ENCODE measurements around the gene APC. TPM values are rescaled to one million over a fixed set of nuclear protein-coding genes. Genes with fewer than 3 reads are reported as not detected.

APC gene
- total and polyA plus RNA-seq, 2 of the 8 experiments (the other 6 are each of a cell fraction or from before 2014, with no cell fraction given), result 6.8 to 41.9 TPM

DNA sequence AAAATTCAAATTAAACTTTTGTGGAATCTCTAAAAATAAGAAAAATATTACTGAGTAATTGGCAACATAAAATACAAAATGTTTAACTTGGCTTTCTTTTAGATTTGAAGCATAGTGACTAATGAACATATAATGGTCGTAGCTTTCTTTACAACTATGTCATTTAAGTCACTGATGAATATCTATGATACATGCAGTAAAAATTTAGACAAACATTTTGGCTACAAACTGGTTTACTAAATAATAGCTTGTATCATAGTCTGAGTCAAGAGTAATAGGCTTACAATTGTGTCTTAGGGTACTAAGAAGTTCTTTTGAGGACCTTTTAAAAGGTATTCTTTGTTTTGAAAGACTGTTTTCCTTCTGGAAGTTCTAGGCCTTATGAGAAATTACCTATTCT is 2.0 kb upstream of the APC start:
- H2AK5ac ChIP-seq (ENCODE audit: low read depth, low read length), result no peak overlapping the region
- peaks cover 7% of the 10 kb centered on the region; the same call in 1 of the 2 replicates for H3K79me1 ChIP-seq (ENCODE audit: low read depth, low read length)
- H3K4me3 ChIP-seq (ENCODE audit: extremely low read depth in 1 of 4, insufficient read depth in 2 of 4, low read depth in 3 of 4, low read length in 4 of 4), result no peak overlapping the region
- H3K79me2 ChIP-seq (ENCODE audit: control insufficient read depth in 1 of 2, insufficient read depth in 2 of 2, low read length in 2 of 2), result peaks cover 0 to 59% of the 10 kb centered on the region in 2 experiments; a peak in 2 of 4 replicates
- H3K27me3 ChIP-seq (replicated peaks in 1 of 4; ENCODE audit: control insufficient read depth in 3 of 4, extremely low read depth in 1 of 4, insufficient read depth in 3 of 4, low read length in 3 of 4), result no peaks in the 10 kb centered on the region
- DNase-seq (ENCODE audit: low read depth in 1 of 2, low spot score in 2 of 2) (no peak), FAIRE-seq (no peak)
- H3K23ac ChIP-seq (ENCODE audit: insufficient read length), result no peak overlapping the region
- no peak overlapping the region for H2BK12ac ChIP-seq (ENCODE audit: low read depth, low read length)
- 56% methylated on average over 1 of the region's 1 CpG; no CpG with 5 or more reads in 1 of the 2 experiments for WGBS, 2 experiments (ENCODE audit: extremely low coverage in 1 of 2, insufficient coverage in 1 of 2, insufficient read length in 1 of 2, insufficient replicate concordance in 2 of 2, low coverage in 1 of 2, low lambda C conversion rate in 2 of 2, missing lambda C conversion rate in 1 of 2)
- no peak overlapping the region for H2BK5ac ChIP-seq (ENCODE audit: low read depth, low read length)
- H3K18ac ChIP-seq (ENCODE audit: extremely low read depth, low read length), result no peak overlapping the region
- no peak overlapping the region for H4K8ac ChIP-seq (ENCODE audit: extremely low read depth, insufficient read depth, low read length)
- no peak overlapping the region for H3K9ac ChIP-seq (replicated peaks in 1 of 4; ENCODE audit: extremely low read depth in 1 of 4, low read depth in 3 of 4, low read length in 3 of 4)
- H2BK120ac ChIP-seq (replicated peaks; ENCODE audit: low read depth, low read length), result no peak overlapping the region
- ChIA-PET CTCF (ENCODE audit: partially characterized antibody) (interaction anchor here (1.0 to 3.3 kb wide), 7 partner anchors 8 to 561 kb away, joined by 3 to 11 read pairs (median 3); no protein-coding TSS in a partner anchor), POLR2A (ENCODE audit: partially characterized antibody) (no interaction called here)
- H3K4me1 ChIP-seq (replicated peaks in 1 of 4; ENCODE audit: control insufficient read depth in 3 of 4, insufficient read depth in 4 of 4, low read length in 3 of 4), result peaks cover 0 to 8% (median 2%) of the 10 kb centered on the region in 4 experiments; a peak in 3 of 7 replicates
- peaks cover 7% of the 10 kb centered on the region; the same call in 1 of the 2 replicates for H3K23me2 ChIP-seq (ENCODE audit: low read depth, low read length)
- H3K4ac ChIP-seq (replicated peaks; ENCODE audit: insufficient read length, low read depth, low read length), result no peak overlapping the region
- no peak overlapping the region for H2BK20ac ChIP-seq (ENCODE audit: low read length)
- no peaks in the 10 kb centered on the region for H3K9me3 ChIP-seq (ENCODE audit: insufficient read depth in 2 of 2, low read depth in 1 of 2, low read length in 1 of 2)
- no peak overlapping the region for H2BK15ac ChIP-seq (ENCODE audit: low read length)
- no peak overlapping the region for H2AFZ ChIP-seq (ENCODE audit: low read length)
- H4K91ac ChIP-seq (replicated peaks; ENCODE audit: insufficient read length, low read length), result no peak overlapping the region
- H4K5ac ChIP-seq (ENCODE audit: insufficient read length, low read depth, low read length), result no peak overlapping the region
- no peak overlapping the region for H3K56ac ChIP-seq (replicated peaks; ENCODE audit: insufficient read length, low read depth, low read length)
- no peak overlapping the region for H3K4me2 ChIP-seq (ENCODE audit: insufficient read depth in 1 of 2, low read depth in 2 of 2, low read length in 2 of 2)
- H3K36me3 ChIP-seq (ENCODE audit: control insufficient read depth in 2 of 4, insufficient read depth in 4 of 4, low read length in 3 of 4), result no peaks in the 10 kb centered on the region
- H4K20me1 ChIP-seq (replicated peaks in 1 of 2; ENCODE audit: control insufficient read depth in 1 of 2, insufficient read depth in 2 of 2, low read length in 2 of 2), result no peaks in the 10 kb centered on the region
- H3K14ac ChIP-seq (ENCODE audit: insufficient read length), result no peak overlapping the region
- H3K27ac ChIP-seq (ENCODE audit: low read depth, low read length), result no peak overlapping the region
- TF ChIP-seq SRF (IDR thresholded peaks at IDR 0.05; ENCODE audit: low read depth, low read length), result no peak
- no peak for TF ChIP-seq JUN (IDR thresholded peaks at IDR 0.05; ENCODE audit: low read depth, low read length)
- no peak for TF ChIP-seq YY1 (IDR thresholded peaks at IDR 0.05; ENCODE audit: low read depth, low read length)
- no peak for TF ChIP-seq CBX5 (IDR thresholded peaks at IDR 0.05; ENCODE audit: low read depth, low read length)
- no peak for TF ChIP-seq TCF12 (IDR thresholded peaks at IDR 0.05; ENCODE audit: low read depth, low read length)
- TF ChIP-seq FOSL1 (IDR thresholded peaks at IDR 0.05; ENCODE audit: insufficient read depth, low read depth, low read length), result no peak
- TF ChIP-seq NANOG (IDR thresholded peaks at IDR 0.05; ENCODE audit: insufficient read depth, low read depth, low read length, poor library complexity, severe bottlenecking), result no peak
- no peak for TF ChIP-seq RFX5 (IDR thresholded peaks at IDR 0.05; ENCODE audit: borderline replicate concordance, low read depth, low read length)
- TF ChIP-seq JUND (IDR thresholded peaks at IDR 0.05; ENCODE audit: low read length), result no peak
- no peak for TF ChIP-seq POLR2A (IDR thresholded peaks at IDR 0.05; ENCODE audit: control extremely low read depth in 1 of 2, low read depth in 2 of 2, low read length in 2 of 2)
- TF ChIP-seq KDM4A (IDR thresholded peaks at IDR 0.05; ENCODE audit: low read depth, low read length, severe bottlenecking), result no peak
- TF ChIP-seq KDM1A (IDR thresholded peaks at IDR 0.05; ENCODE audit: borderline replicate concordance, low read length), result no peak
- no peak for TF ChIP-seq CEBPB (IDR thresholded peaks at IDR 0.05; ENCODE audit: low read depth, low read length)
- TF ChIP-seq POLR2AphosphoS5 (IDR thresholded peaks at IDR 0.05; ENCODE audit: low read depth, low read length), result no peak
- TF ChIP-seq SP4 (IDR thresholded peaks at IDR 0.05; ENCODE audit: low read length), result no peak
